HCT116 (cell line): ENCODE measurements around the gene KCTD18. TPM values are rescaled to one million over a fixed set of nuclear protein-coding genes. Genes with fewer than 3 reads are reported as not detected.

Experiments used
- ATAC-seq: fragments of 200-7000 bp; cut with Tn5 transposase; 2 replicates; pipeline ENCODE4 v1.9.1; 2020; ENCODE audit warnings: mild to moderate bottlenecking, moderate library complexity
- BruUV-seq: library from RNA; stranded (reverse); fragments of 400-500 nt; replicated peaks from 2 replicates; lab custom pipeline; 2021; lab: Mats Ljungman, UMichigan
- CTCF ChIA-PET: fragments of 300-600 bp; sonication (Branson Sonifier 250); formaldehyde crosslinking; loops from one replicate; lab custom pipeline; 2021; ENCODE audit warnings: antibody characterized with exemption; lab: Charles Lee
- POLR2A ChIA-PET: fragments of 300-600, 350-600 bp; sonication (Branson Sonifier 250); formaldehyde crosslinking; loops from one replicate; lab custom pipeline; 2021; ENCODE audit warnings: antibody characterized with exemption; lab: Charles Lee
- RAD21 ChIA-PET, 2 experiments: fragments of 300-600 bp; sonication (Branson Sonifier 250); formaldehyde crosslinking; loops; one replicate each; lab custom pipeline; 2023; ENCODE audit warnings: low total read pairs in 2 of 2; ENCODE audit not compliant: uncharacterized antibody in 2 of 2, unreplicated experiment in 2 of 2, low non-redundant PET in 1 of 2; lab: Charles Lee
- DNase-seq: peaks from one replicate; pipeline ENCODE4 v3.0.0-alpha.2; 2010; ENCODE audit warnings: low read depth, low spot score
- H2AFZ ChIP-seq: fragments of 200-600 bp; shearing (Covaris generic), sonication (generic); 2 replicates; pipeline ENCODE4 v1.6.1; 2017; ENCODE audit warnings: low read depth, mixed run types, mixed read lengths, antibody characterized with exemption, low read length; ENCODE audit not compliant: poor library complexity, severe bottlenecking
- H3K27ac ChIP-seq: 2 replicates; pipeline ENCODE4 v1.5.1; 2012; ENCODE audit warnings: low read depth, low read length
- H3K27me3 ChIP-seq: fragments of 200-600 bp; sonication (generic); 2 replicates; pipeline ENCODE4 v1.6.1; 2016; ENCODE audit warnings: mixed run types, low read length, mixed read lengths; ENCODE audit not compliant: insufficient read depth
- H3K36me3 ChIP-seq, 2 experiments: fragments of 200-500 bp in 1 of 2; fragments of 200-600 bp in 1 of 2; sonication (Bioruptor generic) in 1 of 2; sonication (generic) in 1 of 2; 2 replicates each; pipeline versions ENCODE4 v1.5.1 to v1.6.1; 2014 to 2016; ENCODE audit warnings: low read length in 2 of 2, inconsistent platforms in 1 of 2, mixed read lengths in 1 of 2, mixed run types in 1 of 2; ENCODE audit not compliant: insufficient read depth in 2 of 2, control insufficient read depth in 1 of 2
- H3K4me1 ChIP-seq, 2 experiments: fragments of 200-600 bp in 1 of 2; sonication (generic) in 1 of 2; 2 replicates each; pipeline versions ENCODE4 v1.5.1 to v1.6.1; 2012 to 2017; ENCODE audit warnings: low read length in 2 of 2, inconsistent platforms in 1 of 2, mild to moderate bottlenecking in 1 of 2, mixed read lengths in 1 of 2, mixed run types in 1 of 2, moderate library complexity in 1 of 2; ENCODE audit not compliant: insufficient read depth in 2 of 2, control insufficient read depth in 1 of 2
- H3K4me2 ChIP-seq: fragments of 200-600 bp; sonication (generic); 2 replicates; pipeline ENCODE4 v1.6.1; 2017; ENCODE audit warnings: mixed run types, low read length, mixed read lengths
- H3K4me3 ChIP-seq, 2 experiments: fragments of 200-600 bp in 1 of 2; sonication (generic) in 1 of 2; replicated peaks in 1 of 2; 2 replicates each; pipeline ENCODE4 v1.5.1; 2011 to 2016; ENCODE audit warnings: low read length in 2 of 2, control low read depth in 1 of 2, low read depth in 1 of 2, mild to moderate bottlenecking in 1 of 2, mixed read lengths in 1 of 2, mixed run types in 1 of 2
- H3K79me2 ChIP-seq: fragments of 200-600 bp; sonication (generic); 2 replicates; pipeline ENCODE4 v1.6.1; 2017; ENCODE audit warnings: mild to moderate bottlenecking, mixed run types, low read length, moderate library complexity, mixed read lengths; ENCODE audit not compliant: insufficient read depth
- H3K9ac ChIP-seq: fragments of 200-600 bp; sonication (generic); 2 replicates; pipeline ENCODE4 v1.6.1; 2016; ENCODE audit warnings: low read length, mixed read lengths
- H3K9me2 ChIP-seq: fragments of 200-600 bp; sonication (generic), shearing (Covaris generic); 2 replicates; pipeline ENCODE4 v1.6.1; 2017; ENCODE audit warnings: mixed run types, mild to moderate bottlenecking, moderate library complexity; ENCODE audit not compliant: insufficient read depth
- H3K9me3 ChIP-seq, 2 experiments: fragments of 200-500 bp in 1 of 2; fragments of 200-600 bp in 1 of 2; sonication (Bioruptor generic) in 1 of 2; sonication (generic) in 1 of 2; 2 replicates each; pipeline ENCODE4 v1.6.1; 2014 to 2017; ENCODE audit warnings: low read length in 2 of 2, mixed read lengths in 2 of 2, inconsistent platforms in 1 of 2, low read depth in 1 of 2, mild to moderate bottlenecking in 1 of 2, mixed run types in 1 of 2, moderate library complexity in 1 of 2; ENCODE audit not compliant: control insufficient read depth in 1 of 2, insufficient read depth in 1 of 2
- H4K20me1 ChIP-seq: fragments of 200-600 bp; sonication (generic), shearing (Covaris generic); 2 replicates; pipeline ENCODE4 v1.6.1; 2017; ENCODE audit warnings: mixed run types, mild to moderate bottlenecking, moderate library complexity; ENCODE audit not compliant: insufficient read depth
- CBX3 ChIP-seq: IDR thresholded peaks from 2 replicates; pipeline ENCODE4 v1.6.1; 2012; ENCODE audit warnings: low read depth
- CEBPB ChIP-seq: IDR thresholded peaks from 2 replicates; pipeline ENCODE4 v1.6.1; 2012; ENCODE audit warnings: low read depth
- ELF1 ChIP-seq: IDR thresholded peaks from 2 replicates; pipeline ENCODE4 v1.6.1; 2012; ENCODE audit warnings: low read depth, borderline replicate concordance
- EZH2 ChIP-seq: fragments of 200-600 bp; sonication (generic); IDR thresholded peaks from 2 replicates; pipeline ENCODE4 v1.6.1; 2017; ENCODE audit warnings: antibody characterized with exemption, mixed run types
- EZH2phosphoT487 ChIP-seq: fragments of 200-600 bp; IDR thresholded peaks from 2 replicates; pipeline ENCODE4 v1.6.1; 2018; ENCODE audit warnings: antibody characterized with exemption, borderline replicate concordance
- FOSL1 ChIP-seq: IDR thresholded peaks from 2 replicates; pipeline ENCODE4 v1.6.1; 2012; ENCODE audit warnings: low read depth
- MAX ChIP-seq: IDR thresholded peaks from 2 replicates; pipeline ENCODE4 v1.6.1; 2012
- POLR2A ChIP-seq: IDR thresholded peaks from 2 replicates; pipeline ENCODE4 v1.7.0; 2011; ENCODE audit warnings: borderline replicate concordance; ENCODE audit not compliant: insufficient read depth, insufficient read length; ENCODE audit errors: extremely low read depth
- POLR2AphosphoS5 ChIP-seq: IDR thresholded peaks from 2 replicates; pipeline ENCODE4 v1.6.1; 2011; ENCODE audit warnings: mild to moderate bottlenecking, low read depth, low read length, moderate library complexity
- RAD21 ChIP-seq: IDR thresholded peaks from 2 replicates; pipeline ENCODE4 v1.6.1; 2012; ENCODE audit warnings: low read depth, mild to moderate bottlenecking
- SRF ChIP-seq: IDR thresholded peaks from 2 replicates; pipeline ENCODE4 v1.6.1; 2012; ENCODE audit warnings: low read depth
- TCF7L2 ChIP-seq: IDR thresholded peaks from 2 replicates; pipeline ENCODE4 v1.7.0; 2011; ENCODE audit warnings: borderline replicate concordance, inconsistent platforms; ENCODE audit not compliant: insufficient read depth, insufficient read length; ENCODE audit errors: extremely low read depth
- YY1 ChIP-seq: IDR thresholded peaks from 2 replicates; pipeline ENCODE4 v1.6.1; 2011; ENCODE audit warnings: low read length, low read depth, moderate library complexity, mild to moderate bottlenecking; ENCODE audit not compliant: insufficient replicate concordance; ENCODE audit errors: extremely low read depth
- ZNF274 ChIP-seq: fragments of 200-500 bp; sonication (Bioruptor generic); IDR thresholded peaks from 2 replicates; pipeline ENCODE4 v1.6.1; 2014; ENCODE audit warnings: mild to moderate bottlenecking, low read depth, low read length, inconsistent platforms
- intact Hi-C: fragments of 100-400 bp; cut with micrococcal nuclease; formaldehyde crosslinking; loops from 2 replicates; pipeline ENCODE4 v1.10.0; 2022
- total RNA-seq: library from RNA; stranded (reverse); gene quantifications from one replicate; pipeline ENCODE4 v1.2.1, GENCODE V29; 2021; ENCODE audit not compliant: unreplicated experiment
- TF ChIP-seq, protein P1 (sequence below): IDR thresholded peaks from 2 replicates; pipeline ENCODE4 v1.6.1; 2012
- TF ChIP-seq, protein P2 (sequence below), 3 experiments: fragments of 200-600 bp in 1 of 3; sonication (generic) in 1 of 3; IDR thresholded peaks in 2 of 3; conservative IDR thresholded peaks in 1 of 3; 2 replicates each; pipeline ENCODE4 v1.5.1; 2012 to 2017; ENCODE audit warnings: low read depth in 2 of 3, low read length in 2 of 3, antibody characterized with exemption in 1 of 3, borderline replicate concordance in 1 of 3, control low read depth in 1 of 3, mild to moderate bottlenecking in 1 of 3, mixed read lengths in 1 of 3, mixed run types in 1 of 3, moderate library complexity in 1 of 3; ENCODE audit not compliant: insufficient read depth in 1 of 3

Gene KCTD18
- total RNA-seq, 1 experiment from 2014 or later = 12.8 TPM

- intact Hi-C loops = no loop called here
- POLR2A ChIA-PET = no interaction called here
- no peaks in the 10 kb centered on the region for H4K20me1 ChIP-seq
- no peaks in the 10 kb centered on the region for H3K79me2 ChIP-seq
- DNase-seq (no peak), ATAC-seq (no peak)
- TF ChIP-seq YY1 (no peak), EZH2 (no peak), TCF7L2 (no peak), MAX (no peak), POLR2A (no peak), EZH2phosphoT487 (no peak), SRF (no peak), ELF1 (no peak), ZNF274 (no peak), CEBPB (no peak), FOSL1 (no peak), CBX3 (no peak), POLR2AphosphoS5 (no peak), RAD21 (no peak)
- TF ChIP-seq, protein P1, sequence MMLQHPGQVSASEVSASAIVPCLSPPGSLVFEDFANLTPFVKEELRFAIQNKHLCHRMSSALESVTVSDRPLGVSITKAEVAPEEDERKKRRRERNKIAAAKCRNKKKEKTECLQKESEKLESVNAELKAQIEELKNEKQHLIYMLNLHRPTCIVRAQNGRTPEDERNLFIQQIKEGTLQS = no peak
- TF ChIP-seq, protein P2, sequence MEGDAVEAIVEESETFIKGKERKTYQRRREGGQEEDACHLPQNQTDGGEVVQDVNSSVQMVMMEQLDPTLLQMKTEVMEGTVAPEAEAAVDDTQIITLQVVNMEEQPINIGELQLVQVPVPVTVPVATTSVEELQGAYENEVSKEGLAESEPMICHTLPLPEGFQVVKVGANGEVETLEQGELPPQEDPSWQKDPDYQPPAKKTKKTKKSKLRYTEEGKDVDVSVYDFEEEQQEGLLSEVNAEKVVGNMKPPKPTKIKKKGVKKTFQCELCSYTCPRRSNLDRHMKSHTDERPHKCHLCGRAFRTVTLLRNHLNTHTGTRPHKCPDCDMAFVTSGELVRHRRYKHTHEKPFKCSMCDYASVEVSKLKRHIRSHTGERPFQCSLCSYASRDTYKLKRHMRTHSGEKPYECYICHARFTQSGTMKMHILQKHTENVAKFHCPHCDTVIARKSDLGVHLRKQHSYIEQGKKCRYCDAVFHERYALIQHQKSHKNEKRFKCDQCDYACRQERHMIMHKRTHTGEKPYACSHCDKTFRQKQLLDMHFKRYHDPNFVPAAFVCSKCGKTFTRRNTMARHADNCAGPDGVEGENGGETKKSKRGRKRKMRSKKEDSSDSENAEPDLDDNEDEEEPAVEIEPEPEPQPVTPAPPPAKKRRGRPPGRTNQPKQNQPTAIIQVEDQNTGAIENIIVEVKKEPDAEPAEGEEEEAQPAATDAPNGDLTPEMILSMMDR (IDR thresholded peaks at IDR 0.05 in 2 of 3, conservative IDR thresholded peaks at IDR 0.05 in 1 of 3; ENCODE audit: borderline replicate concordance in 1 of 3, insufficient read depth in 1 of 3, low read depth in 2 of 3, low read length in 2 of 3) = no peak
- H3K4me3 ChIP-seq = no peak overlapping the region
- H3K9me3 ChIP-seq = no peaks in the 10 kb centered on the region
- no peak overlapping the region for H3K27ac ChIP-seq
- CTCF ChIA-PET = no interaction called here
- RAD21 ChIA-PET = no interaction called here
- BruUV-seq = no TSS peak
- H3K36me3 ChIP-seq = peaks cover 0 to 7% of the 10 kb centered on the region in 2 experiments; a peak in 2 of 4 replicates
- H3K9me2 ChIP-seq = no peaks in the 10 kb centered on the region
- H3K9ac ChIP-seq = no peak overlapping the region
- H3K4me1 ChIP-seq = no peaks in the 10 kb centered on the region
- no peak overlapping the region for H3K4me2 ChIP-seq
- H3K27me3 ChIP-seq = no peaks in the 10 kb centered on the region
- H2AFZ ChIP-seq = no peak overlapping the region
Observed at GRCh38 chr2:200442471-200442870, 67.4 kb downstream of the KCTD18 start.
